Lower leg skin (tissue), 4 donors: ENCODE results near the gene LDLRAD3. TPM values are rescaled to one million over a fixed set of nuclear protein-coding genes. Genes with fewer than 3 reads are reported as not detected.

Experiments
- DNase-seq, 2 donors: peaks; one replicate each; pipeline ENCODE4 v3.0.0-alpha.2; 2019; ENCODE audit warnings: low spot score in 2 of 2
- H3K4me3 ChIP-seq: fragments of 200-600 bp; sonication (generic); 2 replicates; pipeline ENCODE4 v1.5.1; 2017; ENCODE audit warnings: mild to moderate bottlenecking, low read depth; ENCODE audit not compliant: poor library complexity, severe bottlenecking
- POLR2A ChIP-seq, 2 donors: fragments of 450-650 bp; IDR thresholded peaks; one replicate each; pipeline ENCODE4 v1.6.1; 2016 to 2017; ENCODE audit warnings: antibody characterized with exemption in 2 of 2, mild to moderate bottlenecking in 1 of 2, moderate library complexity in 1 of 2
- WGBS, 2 donors: methylation state at CpG; one replicate each; pipeline ENCODE4 v1.1.5; 2018; 5-methylcytosine and 5-hydroxymethylcytosine counted together
- intact Hi-C: fragments of 100-400 bp; cut with DNase I; formaldehyde crosslinking; loops from one replicate; pipeline ENCODE4 v1.15.0; 2023; ENCODE audit warnings: low total_unique reads
- total RNA-seq, 4 donors: library from RNA; depleted of rRNA; stranded (reverse); fragments of >200 nt; gene quantifications; one replicate each; pipeline ENCODE4 v1.1.0, GENCODE V29; 2016
- TF ChIP-seq, protein P1 (sequence below), 3 donors: fragments of 450-650 bp; IDR thresholded peaks; one replicate each; pipeline ENCODE4 v1.5.1; 2016; ENCODE audit warnings: antibody characterized with exemption in 3 of 3, mild to moderate bottlenecking in 3 of 3, moderate library complexity in 2 of 3

Gene LDLRAD3
- total RNA-seq, 4 donors from 2014 or later, result 18.6 to 42.6 (median 25.5) TPM

DNA sequence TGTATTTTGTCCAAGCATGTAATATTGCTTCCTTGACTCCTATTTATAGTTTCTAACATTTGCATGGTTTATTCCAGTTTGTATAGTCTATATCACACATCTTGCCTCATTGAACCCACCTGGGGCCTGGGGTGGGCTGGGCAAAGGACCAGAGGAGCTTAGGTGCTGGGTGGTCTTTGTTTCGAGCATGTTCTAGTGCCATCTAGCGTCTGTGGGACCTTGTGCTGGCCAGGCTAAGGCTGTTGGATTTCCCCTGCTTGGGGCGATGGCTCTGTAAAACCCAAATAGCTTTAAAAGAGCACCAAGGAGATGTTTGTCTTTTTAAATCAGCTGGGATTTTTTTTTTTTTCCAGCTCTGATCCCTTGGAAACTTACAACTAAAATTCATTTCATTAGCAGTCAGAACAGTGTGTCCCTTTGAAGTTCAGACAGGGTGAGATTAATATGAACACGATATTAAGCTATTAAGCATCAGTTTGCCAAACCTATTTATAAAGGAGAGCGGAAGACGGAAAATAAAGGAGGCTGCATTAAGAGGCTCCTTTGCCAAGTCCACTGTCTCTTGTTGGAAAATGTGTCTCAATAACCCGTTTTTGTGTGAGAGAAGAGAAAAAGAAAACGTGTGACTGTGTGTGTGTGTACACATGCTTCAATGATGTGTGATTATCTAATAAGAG lies 188.0 kb downstream of the LDLRAD3 start:
- WGBS, 2 donors, result 18 to 21% methylated on average over 8 of the region's 8 CpGs
- no peak overlapping the region for H3K4me3 ChIP-seq
- peak in 1 of 2 donors; percentile 51 for DNase-seq
- TF ChIP-seq, protein P1, sequence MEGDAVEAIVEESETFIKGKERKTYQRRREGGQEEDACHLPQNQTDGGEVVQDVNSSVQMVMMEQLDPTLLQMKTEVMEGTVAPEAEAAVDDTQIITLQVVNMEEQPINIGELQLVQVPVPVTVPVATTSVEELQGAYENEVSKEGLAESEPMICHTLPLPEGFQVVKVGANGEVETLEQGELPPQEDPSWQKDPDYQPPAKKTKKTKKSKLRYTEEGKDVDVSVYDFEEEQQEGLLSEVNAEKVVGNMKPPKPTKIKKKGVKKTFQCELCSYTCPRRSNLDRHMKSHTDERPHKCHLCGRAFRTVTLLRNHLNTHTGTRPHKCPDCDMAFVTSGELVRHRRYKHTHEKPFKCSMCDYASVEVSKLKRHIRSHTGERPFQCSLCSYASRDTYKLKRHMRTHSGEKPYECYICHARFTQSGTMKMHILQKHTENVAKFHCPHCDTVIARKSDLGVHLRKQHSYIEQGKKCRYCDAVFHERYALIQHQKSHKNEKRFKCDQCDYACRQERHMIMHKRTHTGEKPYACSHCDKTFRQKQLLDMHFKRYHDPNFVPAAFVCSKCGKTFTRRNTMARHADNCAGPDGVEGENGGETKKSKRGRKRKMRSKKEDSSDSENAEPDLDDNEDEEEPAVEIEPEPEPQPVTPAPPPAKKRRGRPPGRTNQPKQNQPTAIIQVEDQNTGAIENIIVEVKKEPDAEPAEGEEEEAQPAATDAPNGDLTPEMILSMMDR (IDR thresholded peaks at IDR 0.05), result no peak
- TF ChIP-seq POLR2A (IDR thresholded peaks at IDR 0.05), result no peak
- intact Hi-C loops, result no loop called here

DNA sequence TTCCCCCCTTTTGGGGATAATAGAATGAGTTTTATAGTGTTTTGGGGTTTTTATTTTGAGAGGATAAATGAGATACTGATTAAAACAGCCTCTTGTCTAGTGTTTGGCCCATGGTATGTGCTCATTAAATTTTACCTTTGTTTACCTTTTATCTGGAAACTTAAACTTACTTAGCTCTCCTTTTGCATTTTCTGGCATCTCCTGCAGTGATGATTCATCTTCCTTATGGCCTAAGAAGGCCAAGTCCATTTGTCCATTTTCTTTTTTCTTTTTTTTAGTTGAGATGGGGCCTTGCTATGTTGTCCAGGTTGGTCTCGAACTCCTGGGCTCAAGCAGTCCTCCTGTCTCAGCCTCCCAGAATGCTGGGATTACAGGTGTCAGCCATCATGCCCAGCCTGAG lies 189.1 kb downstream of the LDLRAD3 start:
- intact Hi-C loops, result no loop called here
- DNase-seq, result no peak
- TF ChIP-seq, protein P1 (IDR thresholded peaks at IDR 0.05), result no peak
- no peak for TF ChIP-seq POLR2A (IDR thresholded peaks at IDR 0.05)
- WGBS, 2 donors, result 100% methylated on average over 1 of the region's 1 CpG
- H3K4me3 ChIP-seq, result no peak overlapping the region

DNA sequence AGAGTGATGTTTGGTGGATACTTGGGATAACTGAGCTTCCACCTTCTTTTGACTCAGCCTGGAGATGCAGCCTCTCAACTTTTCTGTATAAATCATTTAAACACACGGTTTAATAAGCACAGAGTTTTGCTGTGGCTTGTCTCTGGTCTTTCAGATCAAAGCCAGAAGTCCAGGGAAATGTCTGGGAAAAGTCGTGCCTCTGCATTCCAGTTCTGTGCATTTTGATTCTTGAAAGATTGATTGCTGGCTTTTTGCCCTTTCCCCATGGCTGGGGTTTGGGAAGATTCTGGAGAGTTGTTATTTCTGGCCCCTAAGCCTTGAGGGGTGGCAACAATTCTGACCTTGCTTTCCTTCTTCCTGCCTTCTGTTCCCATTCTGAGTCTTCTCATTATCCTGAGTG lies 191.2 kb downstream of the LDLRAD3 start:
- DNase-seq, result no peak
- intact Hi-C loops, result no loop called here
- WGBS, 2 donors, result 29 to 54% methylated on average over 2 of the region's 2 CpGs
- TF ChIP-seq POLR2A (IDR thresholded peaks at IDR 0.05), result no peak
- TF ChIP-seq, protein P1 (IDR thresholded peaks at IDR 0.05), result no peak
- no peak overlapping the region for H3K4me3 ChIP-seq

DNA sequence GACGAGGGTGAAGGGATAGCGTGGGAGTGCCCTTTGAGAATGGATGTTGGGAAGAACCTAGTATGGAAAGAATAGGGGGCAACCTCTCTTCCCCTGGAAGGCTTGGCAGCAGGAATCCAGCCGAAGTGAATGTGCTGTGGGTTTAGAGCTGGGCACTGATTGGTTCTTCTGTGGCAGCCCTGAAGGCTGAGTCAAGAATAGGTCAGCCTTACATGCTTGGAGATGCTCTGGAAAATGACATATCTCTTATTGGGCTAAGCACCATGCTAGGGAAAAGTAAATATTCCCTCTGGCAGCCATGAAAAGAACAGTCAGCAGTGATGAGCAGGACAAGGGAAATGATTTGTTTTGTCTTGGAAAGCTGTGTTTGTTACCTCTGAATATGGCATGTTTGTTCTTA lies 195.9 kb downstream of the LDLRAD3 start:
- no peak for DNase-seq
- TF ChIP-seq POLR2A (IDR thresholded peaks at IDR 0.05), result no peak
- TF ChIP-seq, protein P1 (IDR thresholded peaks at IDR 0.05), result no peak
- WGBS, 2 donors, result 91 to 92% methylated on average over 3 of the region's 3 CpGs
- intact Hi-C loops, result no loop called here
- no peak overlapping the region for H3K4me3 ChIP-seq

DNA sequence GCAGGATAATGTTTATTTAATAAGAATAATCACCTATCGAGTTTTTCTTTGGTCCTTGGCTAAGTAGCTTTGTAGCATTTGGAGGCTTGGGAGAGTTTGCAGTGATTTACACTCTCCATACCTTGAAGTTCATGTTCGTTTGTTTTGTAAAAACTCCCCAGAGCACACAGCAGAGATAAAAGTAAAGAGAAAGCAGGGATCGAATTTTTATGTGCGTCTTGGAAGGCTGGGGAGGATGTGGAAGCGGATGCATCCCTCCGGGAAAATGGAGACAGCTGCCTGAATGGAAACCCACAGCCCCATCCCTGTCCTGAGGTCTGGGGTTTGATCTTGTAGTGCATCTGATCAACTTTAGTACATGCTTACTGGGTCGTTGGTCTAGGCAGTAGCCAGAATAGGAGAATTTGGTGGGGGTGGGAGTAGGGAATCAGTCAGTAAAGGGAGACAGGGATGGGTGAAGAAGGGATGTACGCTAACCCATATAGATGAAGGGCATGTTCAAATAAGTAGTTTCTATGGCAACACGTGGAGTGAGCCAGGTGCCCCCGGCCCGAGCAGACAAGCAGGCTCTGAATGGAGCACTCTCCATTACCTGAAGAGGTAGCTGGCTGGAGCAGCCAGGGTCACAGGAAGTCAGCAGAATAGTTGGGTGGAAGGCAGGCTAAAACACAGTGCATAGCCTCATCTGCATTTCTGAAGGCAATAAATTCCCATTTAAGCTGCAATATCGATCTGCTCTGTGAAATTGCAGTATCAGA lies 197.5 kb downstream of the LDLRAD3 start:
- H3K4me3 ChIP-seq, result no peak overlapping the region
- TF ChIP-seq, protein P1 (IDR thresholded peaks at IDR 0.05), result no peak
- no peak for TF ChIP-seq POLR2A (IDR thresholded peaks at IDR 0.05)
- WGBS, 2 donors, result 80 to 84% methylated on average over 12 of the region's 12 CpGs
- DNase-seq, result no peak
- intact Hi-C loops, result no loop called here
